ENCODE data around the gene CCDC120. TPM values are rescaled to one million over a fixed set of nuclear protein-coding genes. Genes with fewer than 3 reads are reported as not detected.

CCDC120 gene
- polyA plus RNA-seq, 1 of the 3 experiments (the other 2 are of a cell fraction) = 2.1 TPM

- no peaks in the 10 kb centered on the region for H4K20me1 ChIP-seq (ENCODE audit: insufficient read depth)
- CTCF ChIA-PET = no interaction called here
Observed at GRCh38 chrX:49054073-49054762, 4.6 kb upstream of the CCDC120 start.

GRCh38 chrX:49059201-49059600, 402 bp downstream of the CCDC120 start:
- peaks cover 3% of the 10 kb centered on the region; the same call in 1 of the 2 replicates for H3K27me3 ChIP-seq (ENCODE audit: insufficient read depth)
- no peaks in the 10 kb centered on the region for H3F3A ChIP-seq (replicated peaks; ENCODE audit: insufficient read depth)
- H3K4me1 ChIP-seq (ENCODE audit: control insufficient read depth in 1 of 2, insufficient read depth in 2 of 2, low read depth in 1 of 2, low read length in 1 of 2) = peaks cover 0 to 7% of the 10 kb centered on the region in 2 experiments; a peak in 1 of 4 replicates
- WGBS (ENCODE audit: low lambda C conversion rate) = 63% methylated on average over 6 of the region's 6 CpGs
- H3K9me2 ChIP-seq = no peaks in the 10 kb centered on the region
- no peaks in the 10 kb centered on the region for H4K20me1 ChIP-seq (ENCODE audit: insufficient read depth)
- no peaks in the 10 kb centered on the region for H3K79me2 ChIP-seq (ENCODE audit: insufficient read depth)
- TF ChIP-seq USF2 (IDR thresholded peaks at IDR 0.05; ENCODE audit: borderline replicate concordance, low read depth, low read length) (no peak), IRF3 (IDR thresholded peaks at IDR 0.05; ENCODE audit: low read depth, low read length) (no peak), TAF1 (IDR thresholded peaks at IDR 0.05; ENCODE audit: borderline replicate concordance, low read depth, low read length) (no peak), ZBTB33 (IDR thresholded peaks at IDR 0.05; ENCODE audit: borderline replicate concordance, low read depth) (no peak), FOSL2 (IDR thresholded peaks at IDR 0.05; ENCODE audit: borderline replicate concordance, low read depth) (no peak), TCF12 (IDR thresholded peaks at IDR 0.05) (no peak), GABPA (IDR thresholded peaks at IDR 0.05; ENCODE audit: low read depth) (no peak)
- ChIA-PET CTCF (interaction anchor here (1.6 kb wide), 1 partner anchor 15 kb away, joined by 3 read pairs; no protein-coding TSS in a partner anchor), POLR2A (no interaction called here)
- H3K4me3 ChIP-seq (ENCODE audit: low read depth in 2 of 2, low read length in 1 of 2) = no peak overlapping the region
- DNase-seq = no peak
- H2AFZ ChIP-seq (ENCODE audit: low read depth) = no peak overlapping the region
- H3K9ac ChIP-seq = no peak overlapping the region
- H3K27ac ChIP-seq (ENCODE audit: low read depth in 2 of 2, low read length in 1 of 2) = no peak overlapping the region
- no peaks in the 10 kb centered on the region for H3K36me3 ChIP-seq (replicated peaks in 1 of 2; ENCODE audit: control insufficient read depth in 1 of 2, insufficient read depth in 2 of 2, low read length in 1 of 2)
- H3K4me2 ChIP-seq = no peak overlapping the region
- no peaks in the 10 kb centered on the region for H3K9me3 ChIP-seq

More at GRCh38 chrX:49054073-49054762, 4.6 kb upstream of the CCDC120 start:
- Histone ChIP-seq H3K9me2 (no peaks in the 10 kb centered on the region), H3K36me3 (replicated peaks in 1 of 2; ENCODE audit: control insufficient read depth in 1 of 2, insufficient read depth in 2 of 2, low read length in 1 of 2) (no peaks in the 10 kb centered on the region), H3K4me1 (ENCODE audit: control insufficient read depth in 1 of 2, insufficient read depth in 2 of 2, low read depth in 1 of 2, low read length in 1 of 2) (peaks cover 0 to 11% of the 10 kb centered on the region in 2 experiments; a peak in 1 of 4 replicates), H3K4me3 (ENCODE audit: low read depth in 2 of 2, low read length in 1 of 2) (peak overlapping the region; percentile 52 to 59), H3K79me2 (ENCODE audit: insufficient read depth) (no peaks in the 10 kb centered on the region), H3K9ac (no peak overlapping the region), H2AFZ (ENCODE audit: low read depth) (no peak overlapping the region), H3K27ac (ENCODE audit: low read depth in 2 of 2, low read length in 1 of 2) (no peak overlapping the region), H3K9me3 (no peaks in the 10 kb centered on the region), H3F3A (replicated peaks; ENCODE audit: insufficient read depth) (no peaks in the 10 kb centered on the region), H3K4me2 (peak overlapping the region; percentile 70), H3K27me3 (ENCODE audit: insufficient read depth) (peaks cover 15% of the 10 kb centered on the region; the same call in 1 of the 2 replicates)
- 52% methylated on average over 5 of the region's 5 CpGs for WGBS (ENCODE audit: low lambda C conversion rate)
- DNase-seq = no peak
- TF ChIP-seq GATA2 (CRISPR knock-in tag; IDR thresholded peaks at IDR 0.05) (no peak), EZH2phosphoT487 (IDR thresholded peaks at IDR 0.05; ENCODE audit: borderline replicate concordance, low read depth) (no peak)
- POLR2A ChIA-PET = no interaction called here

Data from SK-N-SH (cell line).